ENCODE data around the gene TOMM22. TPM values are rescaled to one million over a fixed set of nuclear protein-coding genes. Genes with fewer than 3 reads are reported as not detected.
A peak's percentile ranks its signal among the peaks of the same experiment; 100 is the strongest.

The TOMM22 gene
- total RNA-seq, 6 experiments from 2014 or later = 121 to 141 (median 132) TPM

DNA sequence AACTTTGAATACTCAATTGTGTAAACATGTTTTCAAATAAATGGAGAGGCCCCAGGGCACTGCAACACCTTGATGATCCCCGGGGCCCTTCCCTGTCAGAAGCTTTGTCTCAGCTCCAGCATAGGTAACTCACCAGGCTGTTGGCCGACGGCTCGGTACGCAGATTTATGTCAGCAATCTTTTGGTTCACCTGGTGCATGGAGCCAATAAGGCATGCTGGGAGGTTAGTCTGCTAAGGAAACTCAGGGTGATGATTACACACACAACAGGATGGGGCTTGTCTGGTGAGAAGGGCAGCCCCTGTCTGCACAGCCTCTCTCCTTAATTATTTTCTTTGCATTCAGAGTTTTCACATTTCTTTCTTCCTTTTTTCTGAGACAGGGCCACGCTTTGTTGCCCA is 36.3 kb upstream of the TOMM22 start:
- no peak for DNase-seq
- H3K27me3 Mint-ChIP-seq (ENCODE audit: insufficient read depth) = no peaks in the 10 kb centered on the region; the same call in 1 of the 2 replicates
- no peak overlapping the region for H3K27ac Mint-ChIP-seq
- H3K4me1 Mint-ChIP-seq (ENCODE audit: low read depth) = 0 out of 2 replicates have a peak, but pooled peaks cover 5% of the 10 kb centered on the region
- H3K36me3 Mint-ChIP-seq (ENCODE audit: low read depth) = no peaks in the 10 kb centered on the region; the same call in 1 of the 2 replicates
- no peak overlapping the region for H3K4me3 Mint-ChIP-seq
- TF ChIP-seq, protein P1, sequence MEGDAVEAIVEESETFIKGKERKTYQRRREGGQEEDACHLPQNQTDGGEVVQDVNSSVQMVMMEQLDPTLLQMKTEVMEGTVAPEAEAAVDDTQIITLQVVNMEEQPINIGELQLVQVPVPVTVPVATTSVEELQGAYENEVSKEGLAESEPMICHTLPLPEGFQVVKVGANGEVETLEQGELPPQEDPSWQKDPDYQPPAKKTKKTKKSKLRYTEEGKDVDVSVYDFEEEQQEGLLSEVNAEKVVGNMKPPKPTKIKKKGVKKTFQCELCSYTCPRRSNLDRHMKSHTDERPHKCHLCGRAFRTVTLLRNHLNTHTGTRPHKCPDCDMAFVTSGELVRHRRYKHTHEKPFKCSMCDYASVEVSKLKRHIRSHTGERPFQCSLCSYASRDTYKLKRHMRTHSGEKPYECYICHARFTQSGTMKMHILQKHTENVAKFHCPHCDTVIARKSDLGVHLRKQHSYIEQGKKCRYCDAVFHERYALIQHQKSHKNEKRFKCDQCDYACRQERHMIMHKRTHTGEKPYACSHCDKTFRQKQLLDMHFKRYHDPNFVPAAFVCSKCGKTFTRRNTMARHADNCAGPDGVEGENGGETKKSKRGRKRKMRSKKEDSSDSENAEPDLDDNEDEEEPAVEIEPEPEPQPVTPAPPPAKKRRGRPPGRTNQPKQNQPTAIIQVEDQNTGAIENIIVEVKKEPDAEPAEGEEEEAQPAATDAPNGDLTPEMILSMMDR (IDR thresholded peaks at IDR 0.05) = no peak
- H3K9me3 Mint-ChIP-seq = no peaks in the 10 kb centered on the region

DNA sequence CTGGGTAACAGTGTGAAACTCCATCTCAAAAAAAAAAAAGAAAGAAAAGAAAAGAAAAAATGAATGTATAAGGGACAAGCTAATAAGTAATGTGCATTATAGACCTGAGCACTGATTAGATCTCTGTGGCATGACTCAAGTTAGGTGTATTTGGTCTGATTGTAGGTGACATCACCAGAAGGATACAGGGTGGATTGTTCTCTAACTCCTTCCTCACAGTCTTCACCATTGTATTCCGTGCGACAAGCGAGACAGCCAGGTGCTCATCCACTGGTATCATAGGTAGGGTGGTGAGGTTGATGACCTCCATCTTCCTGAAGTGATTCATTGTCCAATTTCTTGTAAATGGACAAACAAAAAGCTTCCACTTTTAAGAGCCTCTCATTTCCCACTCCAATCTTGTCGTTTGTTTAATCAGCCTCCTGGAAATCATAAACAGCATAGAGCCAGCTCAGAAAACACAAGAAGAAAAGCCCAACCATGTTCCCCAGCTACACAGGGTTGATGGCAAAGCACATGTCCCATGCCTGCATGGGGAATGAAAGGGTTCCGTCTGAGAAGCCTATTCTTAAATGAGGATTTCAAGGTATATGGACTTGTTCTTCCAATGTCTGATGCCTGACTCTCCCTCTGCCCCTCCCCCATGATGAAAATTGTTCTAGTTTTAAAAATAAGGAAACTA is 31.8 kb upstream of the TOMM22 start:
- H3K36me3 Mint-ChIP-seq (ENCODE audit: low read depth) = no peaks in the 10 kb centered on the region
- TF ChIP-seq, protein P1 (IDR thresholded peaks at IDR 0.05) = no peak
- no peak overlapping the region for H3K27ac Mint-ChIP-seq
- no peak for DNase-seq
- no peaks in the 10 kb centered on the region; the same call in 1 of the 2 replicates for H3K27me3 Mint-ChIP-seq (ENCODE audit: insufficient read depth)
- H3K4me3 Mint-ChIP-seq = no peak overlapping the region
- no peaks in the 10 kb centered on the region for H3K9me3 Mint-ChIP-seq
- H3K4me1 Mint-ChIP-seq (ENCODE audit: low read depth) = peaks cover 4% of the 10 kb centered on the region; the same call in 1 of the 2 replicates

DNA sequence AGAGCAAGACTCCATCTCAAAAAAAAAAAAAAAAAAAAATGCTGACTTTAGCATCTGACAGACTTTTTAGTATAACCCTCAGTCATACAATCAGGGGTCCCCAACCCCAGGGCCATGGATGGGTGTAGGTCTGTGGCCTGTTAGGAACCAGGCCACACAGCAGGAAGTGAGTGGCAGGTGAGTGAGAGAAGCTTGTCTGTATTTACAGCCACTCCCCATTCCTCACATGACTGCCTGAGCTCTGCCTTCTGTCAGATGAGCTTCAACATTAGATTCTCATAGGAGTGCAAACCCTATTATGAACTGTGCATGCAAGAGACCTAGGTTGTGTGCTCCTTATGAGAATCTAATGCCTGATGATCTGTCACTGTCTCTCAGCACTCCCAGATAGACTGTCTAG is 28.9 kb upstream of the TOMM22 start:
- Mint-ChIP-seq H3K36me3 (ENCODE audit: low read depth) (no peaks in the 10 kb centered on the region), H3K4me3 (no peak overlapping the region), H3K4me1 (ENCODE audit: low read depth) (peaks cover 17% of the 10 kb centered on the region), H3K27ac (no peak overlapping the region), H3K9me3 (no peaks in the 10 kb centered on the region), H3K27me3 (ENCODE audit: insufficient read depth) (no peaks in the 10 kb centered on the region; the same call in 1 of the 2 replicates)
- DNase-seq = no peak
- TF ChIP-seq, protein P1 (IDR thresholded peaks at IDR 0.05) = no peak

DNA sequence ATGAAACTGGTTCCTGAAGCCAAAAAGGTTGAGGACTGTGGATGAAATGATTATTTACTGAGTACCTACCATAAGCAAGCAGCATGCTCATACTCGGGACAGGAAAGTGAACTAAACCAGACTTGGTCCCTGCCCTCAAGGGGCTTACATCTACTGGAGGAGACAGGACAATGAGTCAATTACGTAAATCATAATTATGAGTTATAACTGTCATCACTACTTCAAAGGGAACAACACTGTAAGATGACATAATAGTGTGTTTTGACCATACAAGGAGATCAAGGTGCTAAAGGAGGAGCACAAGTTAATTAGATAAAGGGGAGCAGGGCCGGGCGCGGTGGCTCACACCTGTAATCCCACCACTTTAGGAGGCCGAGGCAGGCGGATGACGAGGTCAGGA is 28.0 kb upstream of the TOMM22 start:
- H3K4me3 Mint-ChIP-seq = no peak overlapping the region
- no peaks in the 10 kb centered on the region for H3K9me3 Mint-ChIP-seq
- DNase-seq = no peak
- TF ChIP-seq, protein P1 (IDR thresholded peaks at IDR 0.05) = no peak
- H3K36me3 Mint-ChIP-seq (ENCODE audit: low read depth) = no peaks in the 10 kb centered on the region
- H3K27ac Mint-ChIP-seq = no peak overlapping the region
- no peaks in the 10 kb centered on the region; the same call in 1 of the 2 replicates for H3K27me3 Mint-ChIP-seq (ENCODE audit: insufficient read depth)
- peaks cover 17% of the 10 kb centered on the region for H3K4me1 Mint-ChIP-seq (ENCODE audit: low read depth)

DNA sequence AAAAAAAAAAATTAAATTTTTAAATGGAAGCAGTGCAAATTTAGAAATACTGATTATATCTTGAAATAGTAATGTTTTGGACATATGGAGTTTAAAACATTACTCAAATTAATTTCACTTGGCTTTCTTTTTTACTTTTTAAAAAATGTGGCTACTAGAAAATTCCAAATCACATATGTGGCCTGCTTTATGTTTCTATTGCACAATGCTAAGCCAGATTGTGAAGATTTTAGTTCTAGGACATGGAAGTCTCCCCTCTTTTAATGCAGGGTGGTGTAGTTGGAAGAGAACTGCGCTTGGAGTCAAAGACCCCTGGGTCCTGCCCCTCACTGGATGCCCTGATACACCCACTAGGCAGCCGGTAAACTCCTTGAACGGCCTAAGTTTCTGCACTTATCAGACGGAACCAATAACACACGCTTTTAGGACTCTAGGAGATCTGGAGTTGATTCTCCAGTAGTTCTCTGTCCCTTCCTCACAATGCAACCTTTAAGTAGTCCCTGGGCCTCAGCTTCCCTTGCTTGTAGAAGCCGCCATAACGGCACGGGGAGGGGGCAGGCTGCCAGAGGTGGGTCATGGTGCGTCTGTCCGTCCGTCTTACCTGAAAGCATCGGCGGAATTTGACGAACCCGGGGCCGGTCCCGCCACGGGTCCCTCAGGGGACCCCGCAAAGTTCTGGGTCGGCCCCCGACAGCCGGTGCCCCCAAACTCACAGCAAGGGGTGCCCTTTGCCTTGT is 26.1 kb upstream of the TOMM22 start:
- DNase-seq = no peak
- Mint-ChIP-seq H3K27ac (peak overlapping the region; percentile 100), H3K4me1 (ENCODE audit: low read depth) (peaks cover 17% of the 10 kb centered on the region), H3K36me3 (ENCODE audit: low read depth) (no peaks in the 10 kb centered on the region), H3K27me3 (ENCODE audit: insufficient read depth) (no peaks in the 10 kb centered on the region; the same call in 1 of the 2 replicates), H3K4me3 (peak overlapping the region; percentile 94), H3K9me3 (no peaks in the 10 kb centered on the region)
- TF ChIP-seq, protein P1 (IDR thresholded peaks at IDR 0.05) = no peak
